ENCODE data around the gene PKNOX2.

PKNOX2 gene

DNA sequence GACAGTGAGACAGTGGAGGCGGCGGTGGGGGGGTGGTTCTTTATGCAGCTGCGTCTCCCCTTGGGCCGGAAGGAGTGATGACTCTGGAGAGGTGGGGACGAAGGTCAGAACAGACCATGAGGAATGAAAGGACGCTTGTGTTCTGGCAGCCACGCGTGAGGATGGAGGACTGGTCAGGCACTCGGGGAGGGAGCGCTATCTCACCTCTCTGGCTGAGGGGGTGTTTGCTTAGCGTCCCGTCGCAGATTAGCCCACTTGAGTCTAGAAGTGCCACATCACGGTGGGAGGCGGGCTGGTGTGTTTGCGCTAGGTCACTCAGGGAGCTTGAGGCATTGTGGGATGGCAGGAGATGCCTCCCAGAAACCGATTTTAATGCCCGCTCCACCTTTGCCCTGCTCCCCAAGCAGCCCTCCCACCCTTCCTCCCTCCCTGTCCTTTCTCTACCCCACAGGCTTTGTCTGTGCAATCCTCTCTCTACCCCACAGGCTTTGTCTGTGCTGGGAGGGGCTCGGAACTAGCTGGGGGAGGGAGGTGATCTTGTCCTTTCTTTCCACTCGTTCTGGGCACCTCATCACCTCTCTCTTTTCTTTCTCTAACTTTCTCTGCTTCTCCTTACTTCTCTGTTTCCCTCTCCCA lies 97.8 kb downstream of the PKNOX2 start:
- no peak for DNase-seq (ENCODE audit: low spot score)

DNA sequence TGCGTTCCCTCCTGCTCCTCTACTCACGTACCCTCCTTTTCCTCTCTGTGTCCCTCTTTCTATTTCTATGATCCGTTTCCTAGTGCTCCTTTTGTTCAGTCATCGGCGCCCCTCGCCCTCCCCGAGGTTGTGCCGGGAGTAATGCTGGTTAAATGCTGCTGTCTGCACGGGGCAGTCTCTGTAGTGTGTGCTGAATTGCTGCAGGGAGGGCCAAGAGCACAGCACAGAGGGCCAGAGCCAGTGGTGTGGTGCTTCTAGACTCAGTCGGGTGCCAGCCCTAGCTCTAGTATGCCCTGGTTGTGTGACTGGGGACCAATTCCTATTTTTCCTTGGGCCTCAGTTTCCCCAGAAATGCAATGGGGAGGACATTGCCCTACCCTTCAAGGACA lies 98.3 kb downstream of the PKNOX2 start:
- DNase-seq (ENCODE audit: low spot score), result no peak

DNA sequence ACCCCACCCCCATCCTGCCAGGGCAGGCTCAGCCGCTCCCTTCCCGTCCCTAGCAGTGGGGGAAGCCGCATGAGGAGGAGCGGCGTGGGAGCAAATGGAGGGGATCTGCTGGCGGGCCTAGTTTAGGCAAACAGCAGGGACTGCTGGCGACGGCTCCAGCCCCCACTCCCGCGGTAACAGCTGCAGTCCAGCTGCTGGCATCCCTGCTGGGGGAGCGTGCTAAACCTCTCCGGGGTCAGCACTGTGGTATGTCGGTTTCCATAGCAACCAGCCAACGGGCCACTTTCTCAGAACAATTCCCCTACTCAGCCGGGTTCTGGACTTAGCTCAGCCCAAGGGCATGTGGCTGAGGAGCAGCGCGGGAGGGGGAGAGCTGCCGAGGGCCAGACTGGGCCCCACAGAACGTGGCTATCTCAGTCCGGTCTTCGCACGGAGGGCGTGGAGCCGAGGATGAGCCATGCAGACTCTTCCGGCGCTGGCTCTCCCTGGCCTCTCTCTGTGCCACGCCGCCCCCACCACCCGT lies 98.8 kb downstream of the PKNOX2 start:
- DNase-seq (ENCODE audit: low spot score), result no peak

DNA sequence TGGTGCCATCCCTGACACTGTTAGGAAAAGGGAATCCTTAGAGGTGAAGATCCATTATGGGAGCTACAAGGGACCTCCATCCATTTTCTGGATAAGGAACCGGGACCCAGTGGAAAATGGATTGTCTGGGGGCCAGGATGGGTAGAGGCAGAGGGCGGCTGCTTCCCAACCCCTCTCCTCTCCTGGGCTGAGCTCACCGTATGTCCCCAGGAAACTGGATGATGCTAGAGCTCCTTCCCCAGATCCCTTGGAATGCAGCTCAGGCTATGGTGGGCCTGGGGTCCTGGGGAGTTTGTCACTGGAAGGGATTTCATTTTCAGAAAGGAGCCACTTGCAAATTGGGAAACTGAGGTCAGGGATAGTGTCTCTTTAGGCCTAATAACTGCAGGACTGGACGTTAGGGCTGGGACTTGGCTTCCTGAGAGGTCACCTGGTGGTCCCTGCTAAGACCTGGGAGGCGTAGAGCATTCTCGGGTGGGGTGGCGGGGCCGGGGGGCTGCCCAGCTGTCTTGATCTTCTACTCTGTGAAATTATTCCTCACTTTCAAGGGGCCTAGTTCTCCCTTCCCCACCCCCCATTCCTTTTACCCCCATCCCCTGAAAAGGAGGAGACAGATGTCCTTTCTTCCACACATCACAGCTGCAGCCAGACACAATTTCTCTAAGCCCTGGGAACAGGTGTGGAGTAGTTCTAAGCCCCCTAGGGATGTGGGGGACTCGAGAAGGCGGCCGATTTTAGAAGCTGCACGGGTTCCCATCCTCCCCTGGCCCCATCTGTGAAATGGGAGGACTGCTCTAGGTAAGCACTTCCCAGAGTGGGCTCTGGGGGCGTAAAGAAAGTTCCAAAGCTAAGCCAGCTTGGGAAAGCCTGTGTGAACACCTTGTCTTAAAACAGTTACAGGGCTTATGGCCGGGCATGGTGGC lies 99.8 kb downstream of the PKNOX2 start:
- DNase-seq (ENCODE audit: low spot score), result no peak

DNA sequence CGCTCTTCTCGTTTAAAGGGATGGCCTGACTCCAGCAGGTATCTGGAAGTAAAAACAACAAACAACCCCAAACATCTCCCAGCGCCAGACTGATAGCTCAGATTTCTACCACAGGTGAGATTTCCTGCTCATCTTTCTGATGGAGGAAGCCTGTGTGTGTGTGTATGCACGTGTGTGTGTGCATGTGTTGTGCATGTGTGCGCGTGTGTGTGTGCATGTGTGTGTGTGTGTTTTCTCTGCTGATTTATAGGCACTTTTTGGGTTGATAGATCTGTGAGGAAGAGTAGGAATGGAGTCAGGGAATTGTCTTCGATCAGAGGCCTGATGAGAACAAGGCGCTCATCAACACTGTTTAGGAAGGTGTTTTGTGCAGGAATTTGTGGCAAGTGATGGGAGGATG lies 103.0 kb downstream of the PKNOX2 start:
- no peak for DNase-seq (ENCODE audit: low spot score)

DNA sequence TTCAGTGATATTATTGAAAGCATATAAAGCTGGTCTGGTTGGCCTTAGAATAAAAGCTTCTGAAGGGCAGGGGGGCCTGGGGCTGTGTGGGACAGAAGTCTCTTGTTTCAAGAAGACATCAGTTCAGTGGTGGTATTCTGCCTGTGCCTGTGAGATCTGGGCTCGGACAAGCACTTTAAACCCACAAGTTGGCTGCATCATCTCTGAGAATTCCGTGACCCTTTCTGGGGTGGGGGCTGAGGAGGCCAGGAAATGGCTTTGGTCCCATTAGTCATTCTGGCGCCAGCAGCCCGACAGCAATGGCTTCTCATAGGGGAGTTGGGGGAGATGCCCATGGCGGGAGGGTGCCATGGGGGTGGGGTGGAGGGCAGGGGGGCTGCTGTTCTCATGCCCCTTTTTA lies 104.1 kb downstream of the PKNOX2 start:
- DNase-seq (ENCODE audit: low spot score), result no peak

DNA sequence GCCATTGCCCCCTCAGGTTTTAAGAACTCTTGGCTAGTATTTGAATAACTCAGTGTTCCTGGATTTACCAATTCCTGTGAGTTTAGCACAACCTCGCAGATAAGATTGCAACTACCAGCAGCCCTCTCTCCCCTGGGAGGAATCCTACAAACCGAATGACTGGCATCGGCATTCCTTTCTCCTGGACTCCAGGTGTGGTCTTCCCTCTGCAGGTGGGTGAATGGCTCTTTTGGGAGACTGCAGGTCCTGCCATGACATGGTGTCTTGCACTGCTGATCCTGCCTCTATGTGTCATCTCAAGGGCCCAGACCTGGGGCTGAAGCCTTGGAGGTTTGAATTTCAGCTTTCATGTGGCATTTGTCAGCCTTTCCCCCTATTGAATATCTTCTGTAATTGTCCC lies 105.6 kb downstream of the PKNOX2 start:
- no peak for DNase-seq (ENCODE audit: low spot score)

DNA sequence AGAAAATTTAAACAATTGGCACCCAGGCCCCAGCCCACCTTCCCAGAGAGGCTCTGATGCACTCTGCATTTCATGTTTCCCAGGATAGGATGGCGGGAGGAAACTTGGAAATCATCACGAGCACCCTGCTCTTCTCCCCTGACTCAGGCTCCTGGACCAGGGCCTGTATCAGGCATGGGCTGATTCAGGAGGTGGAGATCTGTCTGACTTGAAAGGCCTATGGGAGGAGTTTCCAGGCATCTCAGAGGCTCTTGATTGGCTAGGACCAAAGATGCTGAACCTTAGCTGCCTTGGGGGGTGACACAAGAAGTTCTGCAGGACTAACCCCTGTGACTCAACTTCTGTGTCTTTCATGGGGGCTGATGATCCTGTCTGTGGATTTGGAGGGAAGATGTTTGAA lies 106.2 kb downstream of the PKNOX2 start:
- DNase-seq (ENCODE audit: low spot score), result no peak

DNA sequence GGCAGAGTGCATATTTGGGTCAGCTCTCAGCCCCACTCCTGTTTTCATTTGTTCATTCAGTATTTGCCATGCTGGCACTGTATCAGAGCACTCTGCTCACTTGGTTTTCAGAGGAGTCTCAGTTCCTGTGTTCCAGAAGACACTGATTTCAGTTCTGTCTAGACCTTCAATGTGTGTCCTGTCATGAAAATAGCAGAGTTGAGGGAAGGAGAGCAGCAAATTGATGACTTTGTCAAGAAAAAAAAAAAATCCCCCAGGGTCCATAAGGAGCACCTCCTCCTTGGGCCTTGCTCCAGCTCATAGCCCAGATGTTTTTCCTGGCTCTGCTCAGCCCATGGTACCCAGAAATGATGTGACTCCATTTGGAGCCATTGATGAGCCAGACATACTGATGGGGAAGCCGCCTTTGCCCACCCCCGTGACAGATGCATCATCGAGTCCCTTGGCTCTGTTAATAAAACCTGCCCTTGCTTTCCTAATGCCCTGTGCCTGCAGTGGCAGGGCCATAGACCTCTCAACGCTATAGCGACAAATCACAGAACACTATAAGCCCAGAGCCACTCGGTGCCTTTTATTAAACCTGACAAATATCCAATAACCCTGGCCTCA lies 107.0 kb downstream of the PKNOX2 start:
- DNase-seq (ENCODE audit: low spot score), result no peak

DNA sequence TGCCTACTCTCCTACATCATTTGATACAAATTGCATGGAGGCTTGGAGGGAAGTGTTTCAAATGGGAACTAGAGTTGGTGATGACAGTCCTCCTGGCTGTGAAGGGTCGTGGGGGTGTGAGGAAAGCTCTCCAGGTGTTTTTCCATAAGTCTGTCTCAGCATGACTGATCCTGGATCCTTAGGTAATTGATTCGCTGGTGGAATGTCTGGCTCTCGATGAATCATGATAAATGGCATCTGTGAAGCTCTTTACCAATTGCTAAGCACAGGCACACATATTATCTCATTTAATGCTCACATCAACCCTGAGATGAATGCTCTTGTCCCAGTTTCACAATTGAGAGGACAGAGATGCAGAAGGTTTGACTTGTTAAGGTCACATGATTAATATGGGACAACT lies 107.5 kb downstream of the PKNOX2 start:
- no peak for DNase-seq (ENCODE audit: low spot score)

DNA sequence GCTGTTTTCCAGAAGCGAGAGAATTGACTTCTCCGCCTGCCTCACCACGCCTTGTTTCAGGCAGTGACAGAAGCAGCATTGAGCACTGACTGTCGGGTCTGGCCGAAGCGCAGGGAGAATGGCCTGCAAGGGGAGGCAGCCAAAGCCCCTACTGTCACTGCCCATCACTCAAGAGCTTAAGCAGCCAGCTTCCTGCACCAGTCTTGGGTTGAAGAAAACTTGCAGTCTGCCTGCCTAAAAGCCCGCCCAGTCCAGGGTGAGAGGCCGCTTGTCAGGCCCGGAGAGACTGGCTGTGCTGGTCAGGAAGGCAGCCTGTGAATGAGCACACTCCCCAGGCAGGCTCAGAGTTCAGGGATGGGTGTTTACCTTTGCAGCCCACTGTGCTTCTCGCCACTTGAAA lies 108.3 kb downstream of the PKNOX2 start:
- no peak for DNase-seq (ENCODE audit: low spot score)

DNA sequence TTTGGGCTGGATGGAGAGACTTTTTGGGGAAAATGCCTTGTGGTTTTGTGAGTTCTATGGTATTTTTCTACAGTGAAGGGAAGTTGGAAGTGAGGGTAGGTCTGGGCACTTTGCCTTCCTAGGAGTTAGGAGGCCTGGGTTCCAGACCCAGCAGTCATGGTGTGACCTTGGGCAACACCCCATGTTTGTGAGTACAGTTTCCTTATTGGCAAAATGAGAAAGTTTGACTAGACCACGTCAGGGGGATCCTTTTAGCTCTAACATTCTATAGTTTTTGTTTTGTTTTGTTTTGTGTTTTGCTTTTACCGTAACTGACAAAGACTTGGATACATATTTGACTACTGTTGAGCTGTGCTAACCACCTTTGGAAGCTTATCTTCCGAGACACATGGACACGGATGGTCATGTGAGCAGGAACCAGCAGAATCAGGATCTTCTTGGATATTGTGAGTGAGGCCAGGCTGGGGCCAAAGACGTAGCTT lies 109.0 kb downstream of the PKNOX2 start:
- no peak for DNase-seq (ENCODE audit: low spot score)

DNA sequence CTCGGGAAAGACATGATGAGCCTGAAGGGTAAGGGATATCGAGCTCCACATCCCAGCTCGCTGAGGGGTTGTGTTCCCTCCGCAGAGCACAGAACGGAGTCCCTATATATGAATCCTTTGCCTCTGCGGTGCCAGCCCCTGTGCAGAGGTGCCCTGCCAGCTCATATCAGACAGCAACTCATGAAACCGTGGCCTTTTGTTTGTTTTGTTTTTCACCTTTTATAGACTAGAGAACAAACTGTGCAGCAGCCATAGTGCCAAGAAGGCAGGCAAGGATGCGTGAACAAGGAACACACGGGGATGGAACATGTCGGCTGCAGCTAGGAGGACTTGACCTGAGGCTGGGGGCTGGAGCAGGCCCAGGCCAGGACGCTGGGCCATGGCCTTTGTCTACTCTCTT lies 109.8 kb downstream of the PKNOX2 start:
- DNase-seq (ENCODE audit: low spot score), result no peak

DNA sequence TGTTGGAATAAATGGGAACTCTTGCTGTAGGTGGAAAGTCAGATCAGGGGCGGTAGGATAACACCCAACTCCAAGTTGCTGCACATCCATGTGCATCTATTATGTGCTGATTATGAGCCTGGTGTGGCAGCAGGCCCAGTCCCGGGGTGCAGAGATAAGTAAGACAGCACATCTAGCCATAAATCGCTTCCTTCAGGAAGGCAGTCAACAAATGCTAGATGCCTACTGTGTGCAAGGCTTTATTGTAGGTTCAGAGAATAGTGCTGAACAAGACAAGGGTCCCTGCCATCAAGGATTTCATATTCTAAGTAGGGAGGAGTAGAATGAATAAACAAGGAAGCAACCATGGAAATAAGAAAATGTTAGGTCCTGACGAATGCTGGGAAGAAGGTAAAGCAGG lies 110.2 kb downstream of the PKNOX2 start:
- DNase-seq (ENCODE audit: low spot score), result no peak

DNA sequence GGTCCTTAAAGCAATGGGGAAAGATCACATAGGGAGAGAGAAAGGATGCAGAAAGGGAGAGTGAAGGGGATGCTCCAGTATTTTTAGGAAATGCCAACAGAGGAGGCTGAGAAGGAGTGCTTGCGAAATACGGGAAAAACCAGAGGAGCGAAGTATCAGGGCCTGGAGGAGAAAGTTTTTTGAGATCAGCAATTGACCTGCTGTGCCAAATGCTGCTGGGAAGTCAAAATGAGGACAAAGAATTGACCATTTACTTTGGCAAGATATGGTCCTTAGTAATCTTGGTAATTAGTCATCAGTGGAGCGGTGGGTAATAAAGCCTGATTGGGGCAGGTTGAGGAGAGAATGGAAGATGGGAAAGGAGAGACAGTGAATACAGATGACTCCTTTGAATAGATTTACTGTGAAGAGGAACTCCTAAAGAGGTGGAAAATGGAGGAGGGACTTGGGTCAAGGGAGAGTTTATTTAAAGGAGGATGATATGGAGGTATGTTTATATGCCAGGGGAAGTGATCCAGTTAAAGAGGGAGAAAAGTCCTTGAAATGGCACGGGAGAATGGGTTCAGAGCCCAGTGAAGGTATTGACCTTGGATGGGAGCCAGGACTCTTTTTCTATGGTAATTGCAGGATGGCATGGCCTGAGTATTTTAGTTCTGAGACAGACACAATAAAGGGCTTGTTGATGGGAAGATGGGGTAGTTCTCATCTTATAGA lies 111.5 kb downstream of the PKNOX2 start:
- DNase-seq (ENCODE audit: low spot score), result no peak

DNA sequence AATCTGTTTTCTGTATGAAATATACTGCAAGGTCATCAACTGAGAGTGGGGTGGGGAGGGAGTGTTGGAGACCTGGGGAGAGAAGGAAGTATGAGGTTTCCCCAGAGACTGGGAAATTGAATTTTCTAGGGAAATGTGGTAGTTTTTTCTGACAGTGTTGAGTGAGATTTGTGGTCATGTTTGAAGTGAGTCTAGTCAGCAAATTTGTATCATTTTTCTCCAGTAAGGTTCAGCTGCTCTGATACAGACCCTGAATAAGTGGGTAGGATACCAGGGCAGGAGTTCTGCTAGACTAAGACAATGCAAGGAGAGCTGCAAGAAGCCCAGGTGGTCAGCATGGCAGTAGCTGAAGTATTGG lies 112.0 kb downstream of the PKNOX2 start:
- DNase-seq (ENCODE audit: low spot score), result no peak

DNA sequence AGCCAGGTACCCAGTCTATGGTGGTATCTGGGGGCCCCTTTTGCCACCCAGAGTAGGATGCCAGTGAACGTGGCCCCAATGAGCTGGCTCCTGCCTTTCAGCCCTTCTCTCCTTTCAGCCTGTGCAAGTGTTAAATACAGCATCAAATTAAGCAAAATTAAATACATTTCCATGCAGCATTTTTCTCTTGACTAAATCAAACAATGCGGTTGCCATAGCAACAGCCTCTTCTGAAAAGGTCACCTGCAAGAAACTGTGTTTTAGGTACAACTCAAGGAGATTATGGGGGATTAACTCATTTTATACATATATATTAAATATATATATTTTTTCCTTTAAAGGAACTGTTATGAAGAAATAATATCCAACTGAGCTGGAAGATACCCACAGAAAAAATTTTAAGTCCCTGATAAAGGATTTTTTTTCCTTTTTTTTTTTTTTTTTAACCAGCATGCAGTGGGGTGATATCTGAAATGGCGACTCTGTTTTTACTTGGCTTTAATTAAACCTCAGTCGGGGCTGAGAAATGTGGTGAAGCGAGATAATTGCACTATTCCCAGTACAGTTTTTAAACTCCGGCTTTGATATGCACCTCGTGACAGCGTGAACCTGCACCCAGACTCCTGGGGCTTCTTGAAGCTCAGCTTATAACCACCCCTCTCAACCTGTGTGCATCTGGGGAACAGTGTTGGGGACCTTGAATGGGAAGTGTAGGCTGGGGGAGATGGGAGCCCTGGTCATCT lies 115.3 kb downstream of the PKNOX2 start:
- no peak for DNase-seq (ENCODE audit: low spot score)

DNA sequence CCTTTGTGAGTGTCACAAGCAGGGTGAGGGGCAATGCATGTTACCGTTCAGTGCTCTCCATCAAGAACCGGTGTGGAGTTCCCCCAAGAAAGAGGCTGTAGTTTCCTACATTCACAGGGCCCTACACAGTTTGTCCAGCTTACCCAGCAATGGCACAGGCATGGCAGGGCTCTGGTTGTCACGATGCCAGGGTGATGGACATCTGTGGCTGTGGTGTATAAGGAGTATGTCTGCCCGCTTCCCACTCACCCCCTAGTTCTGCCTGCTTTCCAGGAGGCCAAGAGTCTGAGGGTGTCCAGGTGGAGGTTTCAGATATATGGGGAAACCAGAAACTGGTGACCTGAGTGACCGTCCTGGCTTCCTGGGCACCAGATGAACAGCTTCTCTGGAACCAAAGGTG lies 116.1 kb downstream of the PKNOX2 start:
- no peak for DNase-seq (ENCODE audit: low spot score)

DNA sequence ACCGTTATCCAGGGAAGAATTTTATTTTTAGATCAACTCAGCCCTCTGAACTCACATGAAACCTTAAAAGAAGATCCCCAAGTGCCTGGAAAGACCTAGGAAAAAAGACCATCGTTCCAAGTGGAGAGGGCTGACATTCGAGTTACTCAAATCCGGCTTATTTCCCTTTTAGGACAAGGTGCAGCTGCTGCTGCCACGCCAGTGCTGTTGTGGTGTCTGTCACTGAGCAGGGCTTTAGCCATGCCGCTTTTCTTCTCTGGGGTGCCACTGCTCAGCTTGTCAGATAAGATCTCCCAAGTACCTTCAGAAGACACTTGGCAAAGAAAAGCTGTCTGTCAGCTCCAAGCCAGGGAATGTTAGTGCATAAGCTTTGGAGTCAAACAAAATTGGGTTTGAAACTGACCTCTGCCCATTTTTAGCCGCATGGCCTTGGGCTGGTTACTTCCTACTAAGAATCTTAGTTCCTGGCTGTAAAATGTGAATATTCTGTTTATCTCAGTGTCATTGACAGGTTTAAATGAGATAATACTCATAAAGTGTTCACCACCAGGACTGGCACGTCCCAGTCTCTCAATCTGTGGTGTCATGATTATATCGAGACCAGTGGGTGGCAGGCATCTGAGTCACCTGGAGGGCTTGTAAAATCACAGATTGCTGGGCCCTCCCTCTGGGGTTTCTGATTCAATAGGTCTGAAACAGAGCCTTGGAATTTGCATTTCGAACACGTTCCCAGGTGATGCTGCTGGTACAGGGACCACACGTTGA lies 117.5 kb downstream of the PKNOX2 start:
- peak; percentile 11 for DNase-seq (ENCODE audit: low spot score)

DNA sequence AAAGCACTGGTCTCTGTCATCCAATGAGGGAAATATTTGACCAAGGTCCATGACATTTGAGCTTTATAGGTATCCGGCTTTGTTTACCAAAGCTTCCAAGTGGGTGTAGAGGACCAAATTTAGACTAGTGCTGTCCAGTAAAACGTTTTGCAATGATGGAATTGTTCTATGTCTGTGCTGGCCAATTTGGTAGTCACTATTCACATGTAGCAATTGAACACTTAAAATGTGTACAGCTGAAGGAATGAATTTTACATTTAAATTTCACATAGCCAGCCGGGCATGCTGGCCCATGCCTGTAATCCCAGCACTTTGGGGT lies 118.0 kb downstream of the PKNOX2 start:
- no peak for DNase-seq (ENCODE audit: low spot score)

DNA sequence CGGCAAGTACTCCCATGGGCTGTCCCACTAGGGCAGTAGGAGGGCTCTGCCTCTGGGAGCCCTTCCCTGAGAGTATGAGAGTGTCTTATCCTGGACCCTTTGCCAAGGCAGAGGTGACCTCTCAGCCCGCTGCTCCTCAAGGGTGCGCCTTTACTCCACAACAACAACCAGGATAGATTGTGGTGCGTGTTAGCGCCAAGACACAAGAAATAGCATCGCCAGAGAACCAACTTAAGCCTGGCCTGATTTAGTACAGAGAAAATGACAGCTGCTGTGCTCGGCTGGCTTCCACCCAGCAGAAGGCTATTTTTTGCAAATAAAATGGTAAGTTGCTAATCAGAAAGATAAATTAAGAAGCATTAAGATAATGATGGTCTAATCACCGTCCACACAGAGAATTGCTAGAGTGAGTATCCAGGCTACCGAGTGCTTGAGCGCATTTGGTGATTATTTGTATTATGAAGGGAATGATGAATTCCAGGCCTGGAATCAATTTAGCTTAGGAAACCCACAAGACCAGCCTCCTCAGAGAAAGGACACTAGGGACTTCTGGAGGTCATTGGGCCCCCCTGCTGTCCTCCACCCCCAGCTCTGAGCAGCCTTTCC lies 119.8 kb downstream of the PKNOX2 start:
- no peak for DNase-seq (ENCODE audit: low spot score)
